Type B pancreatic cell (in vitro differentiated cells): ENCODE measurements around the gene NFKBIA. TPM values are rescaled to one million over a fixed set of nuclear protein-coding genes. Genes with fewer than 3 reads are reported as not detected.

Experiments used
- DNase-seq: peaks from one replicate; pipeline ENCODE4 v3.0.0; 2021; ENCODE audit warnings: mixed read lengths; ENCODE audit not compliant: unreplicated experiment; ENCODE audit errors: extremely low spot score
- H3K27ac Mint-ChIP-seq: 2 replicates; pipeline ENCODE4 v1.8.0; 2021; ENCODE audit warnings: mild to moderate bottlenecking, mixed read lengths
- H3K27me3 Mint-ChIP-seq: 2 replicates; pipeline ENCODE4 v1.8.0; 2021; ENCODE audit warnings: mixed read lengths
- H3K36me3 Mint-ChIP-seq: 2 replicates; pipeline ENCODE4 v1.8.0; 2021; ENCODE audit warnings: mixed read lengths
- H3K4me1 Mint-ChIP-seq: one replicate; pipeline ENCODE4 v1.8.0; 2021; ENCODE audit warnings: mixed read lengths; ENCODE audit not compliant: unreplicated experiment
- H3K4me3 Mint-ChIP-seq: 2 replicates; pipeline ENCODE4 v1.8.0; 2021; ENCODE audit warnings: mild to moderate bottlenecking, mixed read lengths
- H3K9me3 Mint-ChIP-seq: 2 replicates; pipeline ENCODE4 v1.8.0; 2021; ENCODE audit warnings: mixed read lengths
- CTCF ChIP-seq: fragments of 200-600 bp; sonication (generic); conservative IDR thresholded peaks from 2 replicates; pipeline ENCODE4 v1.5.0; 2021; ENCODE audit warnings: antibody characterized with exemption, mild to moderate bottlenecking
- total RNA-seq: library from RNA; stranded (reverse); gene quantifications from 2 replicates; pipeline ENCODE4 v1.2.1, GENCODE V29; 2021; ENCODE audit warnings: low replicate concordance

The NFKBIA gene
- total RNA-seq, 1 donor from 2014 or later = 63.4 TPM

- Mint-ChIP-seq H3K36me3 (no peaks in the 10 kb centered on the region), H3K27me3 (no peaks in the 10 kb centered on the region), H3K4me3 (no peak overlapping the region), H3K9me3 (no peaks in the 10 kb centered on the region), H3K27ac (no peak overlapping the region), H3K4me1 (peaks cover 17% of the 10 kb centered on the region)
- no peak for DNase-seq
- no peak for TF ChIP-seq CTCF
Observed at GRCh38 chr14:35420036-35420811, 15.7 kb upstream of the NFKBIA start.

GRCh38 chr14:35419429-35419841 is 14.9 kb upstream of the NFKBIA start:
- no peak for DNase-seq
- TF ChIP-seq CTCF = no peak
- Mint-ChIP-seq H3K4me3 (no peak overlapping the region), H3K27ac (no peak overlapping the region), H3K36me3 (no peaks in the 10 kb centered on the region), H3K4me1 (peaks cover 21% of the 10 kb centered on the region), H3K27me3 (no peaks in the 10 kb centered on the region), H3K9me3 (no peaks in the 10 kb centered on the region)

- Mint-ChIP-seq H3K27ac (no peak overlapping the region), H3K4me3 (no peak overlapping the region), H3K4me1 (peaks cover 28% of the 10 kb centered on the region), H3K36me3 (no peaks in the 10 kb centered on the region), H3K27me3 (no peaks in the 10 kb centered on the region), H3K9me3 (no peaks in the 10 kb centered on the region)
- DNase-seq = no peak
- TF ChIP-seq CTCF = no peak
Observed at GRCh38 chr14:35418093-35418492, 13.5 kb upstream of the NFKBIA start.

GRCh38 chr14:35416108-35416750 is 11.7 kb upstream of the NFKBIA start:
- Mint-ChIP-seq H3K4me1 (peaks cover 26% of the 10 kb centered on the region), H3K27ac (peak overlapping the region; percentile 1)

GRCh38 chr14:35414365-35414764 is 9.8 kb upstream of the NFKBIA start:
- no peak overlapping the region for H3K4me3 Mint-ChIP-seq
- H3K36me3 Mint-ChIP-seq = no peaks in the 10 kb centered on the region

More at GRCh38 chr14:35416108-35416750, 11.7 kb upstream of the NFKBIA start:
- TF ChIP-seq CTCF = no peak
- Mint-ChIP-seq H3K9me3 (no peaks in the 10 kb centered on the region), H3K4me3 (no peak overlapping the region), H3K36me3 (no peaks in the 10 kb centered on the region), H3K27me3 (no peaks in the 10 kb centered on the region)
- no peak for DNase-seq

More at GRCh38 chr14:35414365-35414764, 9.8 kb upstream of the NFKBIA start:
- no peak for DNase-seq
- Mint-ChIP-seq H3K27ac (no peak overlapping the region), H3K4me1 (peaks cover 26% of the 10 kb centered on the region), H3K9me3 (no peaks in the 10 kb centered on the region), H3K27me3 (no peaks in the 10 kb centered on the region)
- TF ChIP-seq CTCF = no peak
